ENCODE results near the gene SULT4A1. TPM values are rescaled to one million over a fixed set of nuclear protein-coding genes. Genes with fewer than 3 reads are reported as not detected.

SULT4A1 gene
- total RNA-seq, 1 experiment from 2014 or later = not detected

- no peaks in the 10 kb centered on the region for H3K79me2 ChIP-seq (ENCODE audit: low read length)
- H3K27me3 ChIP-seq (ENCODE audit: low read length) = no peaks in the 10 kb centered on the region
- no peak overlapping the region for H3K4me2 ChIP-seq (ENCODE audit: low read depth, low read length, poor library complexity, severe bottlenecking)
- H3K36me3 ChIP-seq (ENCODE audit: insufficient read depth, low read length) = no peaks in the 10 kb centered on the region
- DNase-seq = no peak
- no peak overlapping the region for H3K9ac ChIP-seq (ENCODE audit: low read length)
- H3K9me3 ChIP-seq (ENCODE audit: low read length) = no peaks in the 10 kb centered on the region
- H4K20me1 ChIP-seq (ENCODE audit: insufficient read depth, low read depth, low read length) = no peaks in the 10 kb centered on the region; the same call in 1 of the 2 replicates
- no peaks in the 10 kb centered on the region for H3K4me1 ChIP-seq (ENCODE audit: low read length)
- no peaks in the 10 kb centered on the region for H3K9me2 ChIP-seq (replicated peaks; ENCODE audit: insufficient read depth, low read length)
- H3K27ac ChIP-seq (ENCODE audit: low read length) = no peak overlapping the region
- no peak overlapping the region for H3K4me3 ChIP-seq (ENCODE audit: low read length)
- H2AFZ ChIP-seq (ENCODE audit: low read length) = no peak overlapping the region
Observed at GRCh38 chr22:43840431-43840830, 21.9 kb downstream of the SULT4A1 start.

DNA sequence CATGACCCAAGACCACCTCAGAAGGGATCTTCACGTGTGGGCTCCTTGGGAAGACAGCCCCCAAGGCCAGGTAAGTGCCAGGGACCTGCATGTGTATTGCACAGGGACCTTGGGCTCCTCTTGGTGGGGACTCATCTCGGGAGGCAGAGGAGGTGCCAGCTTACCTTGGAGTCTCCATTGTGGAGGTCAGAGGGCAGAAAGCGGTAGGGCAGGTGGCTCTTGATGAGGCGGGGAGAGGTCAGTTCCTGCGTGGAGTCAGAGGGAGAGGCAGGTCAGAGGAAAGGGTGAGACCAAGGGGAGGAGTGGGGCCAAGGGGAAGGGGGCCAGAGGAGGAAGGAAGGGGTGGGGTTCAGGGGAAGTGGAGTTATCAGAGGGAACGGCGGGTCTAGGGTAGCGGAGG, 22.5 kb downstream of the SULT4A1 start:
- Histone ChIP-seq H2AFZ (ENCODE audit: low read length) (no peak overlapping the region), H3K9ac (ENCODE audit: low read length) (no peak overlapping the region), H3K79me2 (ENCODE audit: low read length) (no peaks in the 10 kb centered on the region), H3K9me2 (replicated peaks; ENCODE audit: insufficient read depth, low read length) (no peaks in the 10 kb centered on the region), H3K27me3 (ENCODE audit: low read length) (no peaks in the 10 kb centered on the region), H3K36me3 (ENCODE audit: insufficient read depth, low read length) (no peaks in the 10 kb centered on the region), H3K9me3 (ENCODE audit: low read length) (no peaks in the 10 kb centered on the region), H3K4me3 (ENCODE audit: low read length) (no peak overlapping the region), H3K27ac (ENCODE audit: low read length) (no peak overlapping the region), H4K20me1 (ENCODE audit: insufficient read depth, low read depth, low read length) (no peaks in the 10 kb centered on the region; the same call in 1 of the 2 replicates), H3K4me2 (ENCODE audit: low read depth, low read length, poor library complexity, severe bottlenecking) (no peak overlapping the region), H3K4me1 (ENCODE audit: low read length) (no peaks in the 10 kb centered on the region)
- DNase-seq = no peak

GRCh38 chr22:43838571-43839307, 23.6 kb downstream of the SULT4A1 start:
- no peak overlapping the region for H3K4me2 ChIP-seq (ENCODE audit: low read depth, low read length, poor library complexity, severe bottlenecking)
- H3K4me1 ChIP-seq (ENCODE audit: low read length) = no peaks in the 10 kb centered on the region
- H3K36me3 ChIP-seq (ENCODE audit: insufficient read depth, low read length) = no peaks in the 10 kb centered on the region
- H3K9ac ChIP-seq (ENCODE audit: low read length) = no peak overlapping the region
- no peak overlapping the region for H3K4me3 ChIP-seq (ENCODE audit: low read length)
- no peak for DNase-seq
- H3K79me2 ChIP-seq (ENCODE audit: low read length) = no peaks in the 10 kb centered on the region
- no peak overlapping the region for H3K27ac ChIP-seq (ENCODE audit: low read length)
- no peaks in the 10 kb centered on the region for H3K27me3 ChIP-seq (ENCODE audit: low read length)
- H3K9me3 ChIP-seq (ENCODE audit: low read length) = no peaks in the 10 kb centered on the region
- H2AFZ ChIP-seq (ENCODE audit: low read length) = no peak overlapping the region
- no peaks in the 10 kb centered on the region for H3K9me2 ChIP-seq (replicated peaks; ENCODE audit: insufficient read depth, low read length)
- H4K20me1 ChIP-seq (ENCODE audit: insufficient read depth, low read depth, low read length) = no peaks in the 10 kb centered on the region; the same call in 1 of the 2 replicates

- no peaks in the 10 kb centered on the region for H3K9me3 ChIP-seq (ENCODE audit: low read length)
- no peak overlapping the region for H2AFZ ChIP-seq (ENCODE audit: low read length)
- no peak overlapping the region for H3K9ac ChIP-seq (ENCODE audit: low read length)
- H3K4me1 ChIP-seq (ENCODE audit: low read length) = no peaks in the 10 kb centered on the region
- no peak overlapping the region for H3K4me3 ChIP-seq (ENCODE audit: low read length)
- H4K20me1 ChIP-seq (ENCODE audit: insufficient read depth, low read depth, low read length) = no peaks in the 10 kb centered on the region
- H3K36me3 ChIP-seq (ENCODE audit: insufficient read depth, low read length) = no peaks in the 10 kb centered on the region
- DNase-seq = no peak
- H3K9me2 ChIP-seq (replicated peaks; ENCODE audit: insufficient read depth, low read length) = no peaks in the 10 kb centered on the region
- no peak overlapping the region for H3K27ac ChIP-seq (ENCODE audit: low read length)
- no peak overlapping the region for H3K4me2 ChIP-seq (ENCODE audit: low read depth, low read length, poor library complexity, severe bottlenecking)
- no peaks in the 10 kb centered on the region for H3K79me2 ChIP-seq (ENCODE audit: low read length)
- H3K27me3 ChIP-seq (ENCODE audit: low read length) = no peaks in the 10 kb centered on the region
Observed at GRCh38 chr22:43838161-43838560, 24.2 kb downstream of the SULT4A1 start.

GRCh38 chr22:43837666-43838065, 24.6 kb downstream of the SULT4A1 start:
- Histone ChIP-seq H3K27ac (ENCODE audit: low read length) (no peak overlapping the region), H3K9ac (ENCODE audit: low read length) (no peak overlapping the region), H4K20me1 (ENCODE audit: insufficient read depth, low read depth, low read length) (no peaks in the 10 kb centered on the region), H3K4me3 (ENCODE audit: low read length) (no peak overlapping the region), H3K79me2 (ENCODE audit: low read length) (no peaks in the 10 kb centered on the region), H3K36me3 (ENCODE audit: insufficient read depth, low read length) (no peaks in the 10 kb centered on the region), H3K9me2 (replicated peaks; ENCODE audit: insufficient read depth, low read length) (no peaks in the 10 kb centered on the region), H2AFZ (ENCODE audit: low read length) (no peak overlapping the region), H3K9me3 (ENCODE audit: low read length) (no peaks in the 10 kb centered on the region), H3K4me1 (ENCODE audit: low read length) (no peaks in the 10 kb centered on the region), H3K27me3 (ENCODE audit: low read length) (no peaks in the 10 kb centered on the region), H3K4me2 (ENCODE audit: low read depth, low read length, poor library complexity, severe bottlenecking) (no peak overlapping the region)
- DNase-seq = no peak

GRCh38 chr22:43835736-43836135, 26.6 kb downstream of the SULT4A1 start:
- H3K4me2 ChIP-seq (ENCODE audit: low read depth, low read length, poor library complexity, severe bottlenecking) = no peak overlapping the region
- no peaks in the 10 kb centered on the region for H3K4me1 ChIP-seq (ENCODE audit: low read length)
- DNase-seq = no peak
- no peak overlapping the region for H2AFZ ChIP-seq (ENCODE audit: low read length)
- no peak overlapping the region for H3K9ac ChIP-seq (ENCODE audit: low read length)
- no peak overlapping the region for H3K4me3 ChIP-seq (ENCODE audit: low read length)
- H3K79me2 ChIP-seq (ENCODE audit: low read length) = no peaks in the 10 kb centered on the region
- no peaks in the 10 kb centered on the region for H3K27me3 ChIP-seq (ENCODE audit: low read length)
- H3K27ac ChIP-seq (ENCODE audit: low read length) = no peak overlapping the region
- no peaks in the 10 kb centered on the region for H3K9me2 ChIP-seq (replicated peaks; ENCODE audit: insufficient read depth, low read length)
- no peaks in the 10 kb centered on the region for H3K36me3 ChIP-seq (ENCODE audit: insufficient read depth, low read length)
- no peaks in the 10 kb centered on the region for H4K20me1 ChIP-seq (ENCODE audit: insufficient read depth, low read depth, low read length)
- H3K9me3 ChIP-seq (ENCODE audit: low read length) = no peaks in the 10 kb centered on the region

- no peak overlapping the region for H2AFZ ChIP-seq (ENCODE audit: low read length)
- no peak for DNase-seq
Observed at GRCh38 chr22:43835166-43835565, 27.1 kb downstream of the SULT4A1 start.

DNA sequence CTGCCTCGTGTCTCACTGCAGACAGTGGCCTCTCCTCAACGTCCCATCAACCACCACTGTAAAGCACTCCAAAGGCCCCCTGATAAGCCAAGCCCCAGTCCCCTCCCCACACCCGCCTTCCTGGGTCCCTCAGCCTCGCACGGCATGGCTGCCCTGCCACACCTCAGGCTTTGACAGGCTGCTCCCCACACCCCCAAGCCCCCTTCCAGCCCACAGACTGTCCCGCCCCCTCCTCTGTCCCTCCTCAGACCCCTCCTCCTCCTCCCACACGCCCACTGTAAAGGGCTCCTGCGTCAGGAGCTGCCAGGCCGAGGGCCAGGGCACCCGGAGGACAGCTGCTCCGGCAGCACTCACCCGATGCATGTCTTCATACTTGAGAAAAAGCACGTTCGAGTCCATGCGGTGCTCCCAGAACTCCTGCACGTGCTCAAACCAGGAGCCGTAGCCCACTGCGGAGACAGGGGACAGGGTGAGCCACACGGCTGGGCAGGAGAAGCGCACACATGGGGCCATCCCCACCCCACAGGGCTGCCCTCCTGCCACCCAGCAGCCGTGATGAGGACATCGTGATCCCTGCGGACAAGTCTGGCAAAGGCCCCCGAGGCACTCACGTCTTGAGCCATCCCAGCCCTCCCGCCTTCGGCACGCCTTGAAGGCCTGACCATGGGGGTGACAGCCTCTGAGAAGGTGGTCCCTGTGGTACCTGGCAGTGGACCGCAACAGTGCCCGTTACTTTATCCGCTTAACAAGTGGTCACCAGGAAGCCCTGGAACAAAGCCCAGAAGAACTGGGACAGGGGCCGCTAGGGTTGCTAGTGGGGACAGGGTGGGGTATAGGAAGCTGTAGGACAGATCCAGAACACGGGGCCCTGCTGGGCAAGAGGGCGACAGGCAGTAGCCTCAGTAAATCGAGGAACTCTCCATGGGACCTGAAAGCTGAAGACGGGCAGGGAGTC, 28.8 kb downstream of the SULT4A1 start:
- Histone ChIP-seq H3K36me3 (ENCODE audit: insufficient read depth, low read length) (no peaks in the 10 kb centered on the region), H3K27me3 (ENCODE audit: low read length) (no peaks in the 10 kb centered on the region), H3K9me2 (replicated peaks; ENCODE audit: insufficient read depth, low read length) (no peaks in the 10 kb centered on the region), H3K9me3 (ENCODE audit: low read length) (no peaks in the 10 kb centered on the region), H3K27ac (ENCODE audit: low read length) (no peak overlapping the region), H3K9ac (ENCODE audit: low read length) (no peak overlapping the region), H2AFZ (ENCODE audit: low read length) (no peak overlapping the region), H3K4me1 (ENCODE audit: low read length) (peaks cover 8% of the 10 kb centered on the region), H3K79me2 (ENCODE audit: low read length) (no peaks in the 10 kb centered on the region), H3K4me3 (ENCODE audit: low read length) (no peak overlapping the region), H4K20me1 (ENCODE audit: insufficient read depth, low read depth, low read length) (no peaks in the 10 kb centered on the region), H3K4me2 (ENCODE audit: low read depth, low read length, poor library complexity, severe bottlenecking) (no peak overlapping the region)
- DNase-seq = no peak

More at GRCh38 chr22:43835166-43835565, 27.1 kb downstream of the SULT4A1 start:
- no peak overlapping the region for H3K9ac ChIP-seq (ENCODE audit: low read length)
- H3K27ac ChIP-seq (ENCODE audit: low read length) = no peak overlapping the region
- no peaks in the 10 kb centered on the region for H3K27me3 ChIP-seq (ENCODE audit: low read length)
- no peaks in the 10 kb centered on the region for H3K4me1 ChIP-seq (ENCODE audit: low read length)
- H3K9me2 ChIP-seq (replicated peaks; ENCODE audit: insufficient read depth, low read length) = no peaks in the 10 kb centered on the region
- H3K36me3 ChIP-seq (ENCODE audit: insufficient read depth, low read length) = no peaks in the 10 kb centered on the region
- H3K9me3 ChIP-seq (ENCODE audit: low read length) = no peaks in the 10 kb centered on the region
- H3K4me2 ChIP-seq (ENCODE audit: low read depth, low read length, poor library complexity, severe bottlenecking) = no peak overlapping the region
- H3K4me3 ChIP-seq (ENCODE audit: low read length) = no peak overlapping the region
- no peaks in the 10 kb centered on the region for H3K79me2 ChIP-seq (ENCODE audit: low read length)
- no peaks in the 10 kb centered on the region for H4K20me1 ChIP-seq (ENCODE audit: insufficient read depth, low read depth, low read length)
